GM21737 (cell line): ENCODE results near the gene ABCG2.
"Not testable (repeated sequence)": the region's sequence is repeated elsewhere in the genome, so short reads cannot be mapped to it uniquely, and the experiment has no call there.

Source experiments
- ATAC-seq: cut with Tn5 transposase; IDR thresholded peaks from one replicate; pipeline ENCODE4 v1.9.1; 2021; ENCODE audit warnings: mild to moderate bottlenecking, moderate library complexity; ENCODE audit not compliant: unreplicated experiment

Gene ABCG2

DNA sequence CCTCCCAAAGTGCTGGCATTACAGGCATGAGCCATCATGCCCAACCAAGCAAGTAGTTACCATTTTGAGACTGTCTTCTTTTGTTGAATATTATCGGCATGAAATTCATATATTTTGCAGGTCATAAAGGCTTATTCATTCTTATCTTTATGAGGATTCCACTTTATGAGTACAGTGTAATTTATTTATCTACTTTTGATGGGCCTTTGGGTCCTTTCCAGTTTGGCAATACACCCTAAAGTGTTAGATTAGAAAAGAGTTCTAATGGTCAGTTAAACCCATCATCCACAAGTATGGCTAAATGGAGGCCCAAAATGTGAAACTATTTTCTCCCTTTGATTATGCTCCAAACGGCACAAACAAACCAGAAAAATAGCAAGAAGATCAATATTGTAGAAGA lies 10.9 kb upstream of the ABCG2 start:
- ATAC-seq: no peak

DNA sequence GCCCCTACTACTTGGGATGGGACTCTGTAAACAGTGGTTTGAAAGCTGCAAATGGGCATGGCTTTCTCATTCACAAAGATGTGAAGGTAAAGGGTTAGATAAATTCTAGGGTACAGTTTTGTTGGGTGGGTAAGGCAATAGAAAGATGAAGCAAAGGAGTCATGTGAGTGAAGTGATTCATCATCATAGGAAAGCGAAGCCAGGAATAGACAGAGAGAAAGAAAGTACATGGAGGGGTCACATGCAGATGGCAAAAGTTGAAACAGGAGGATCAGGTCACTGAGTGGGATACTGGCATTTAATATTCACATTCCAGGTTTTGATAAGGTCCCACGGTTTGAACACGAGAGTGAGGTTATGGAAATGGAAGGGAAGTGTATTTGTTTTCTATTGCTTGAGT lies 8.2 kb upstream of the ABCG2 start:
- no peak for ATAC-seq

DNA sequence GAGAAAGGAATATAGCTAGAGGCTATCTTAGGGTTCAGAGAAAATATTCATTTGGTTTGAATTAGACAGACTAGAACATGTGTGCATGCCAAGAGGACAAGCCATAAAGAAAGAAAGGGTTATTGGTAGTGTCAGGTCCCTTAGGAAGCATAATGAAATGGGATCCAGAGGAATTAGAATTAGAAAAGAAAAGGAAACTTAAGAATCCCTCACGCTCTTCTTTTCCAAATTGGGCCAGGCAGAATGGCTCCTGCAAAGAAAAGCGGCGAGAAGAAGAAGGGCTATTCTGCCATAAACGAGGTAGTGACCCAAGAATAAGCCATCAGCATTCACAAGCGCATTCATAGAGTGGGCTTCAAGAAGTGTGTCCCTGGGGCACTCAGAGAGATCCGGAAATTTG lies 4.9 kb upstream of the ABCG2 start:
- ATAC-seq: no peak

DNA sequence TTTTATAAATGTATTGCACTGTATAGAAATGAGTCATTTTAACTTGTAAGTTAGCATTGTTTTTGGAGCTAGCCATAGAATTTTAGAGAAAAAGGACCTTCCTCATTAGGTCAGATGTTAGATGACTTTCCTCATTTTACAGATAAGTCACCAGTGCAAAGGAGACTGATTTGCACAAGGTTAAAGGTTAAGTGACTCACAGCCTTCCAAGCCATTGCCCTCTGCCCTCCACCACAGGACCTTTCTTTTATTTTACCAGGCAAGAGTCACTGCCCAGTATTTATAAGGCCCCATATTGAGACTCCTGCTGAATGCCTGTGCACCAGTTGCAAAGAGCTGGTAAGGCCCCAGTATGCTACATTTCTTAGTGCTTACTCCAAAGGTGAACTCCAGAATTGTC lies 4.2 kb upstream of the ABCG2 start:
- no peak for ATAC-seq

DNA sequence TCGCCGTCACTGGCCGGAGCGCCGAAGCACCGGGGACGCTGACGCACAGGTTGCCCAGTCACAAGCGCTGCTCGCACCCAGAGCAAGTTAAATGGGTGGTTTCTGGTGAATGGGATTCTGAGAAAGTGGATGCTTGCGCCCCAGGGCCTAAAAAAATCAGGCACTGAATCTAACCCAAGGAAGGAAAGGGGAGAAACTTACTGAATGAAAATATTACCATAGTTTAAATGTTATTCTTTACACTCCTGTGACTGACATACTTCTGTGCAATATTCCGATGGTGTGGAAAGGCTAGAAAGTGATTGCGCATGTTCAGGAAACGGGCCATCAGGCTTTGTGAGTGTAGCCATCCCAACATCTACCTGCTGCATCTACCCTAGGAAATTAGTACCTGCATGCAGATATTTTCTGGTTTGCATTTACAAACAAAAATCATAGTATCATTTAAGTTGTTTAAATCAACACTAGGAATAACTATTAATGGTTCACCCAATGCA lies 838 bp upstream of the ABCG2 start:
- no peak for ATAC-seq

DNA sequence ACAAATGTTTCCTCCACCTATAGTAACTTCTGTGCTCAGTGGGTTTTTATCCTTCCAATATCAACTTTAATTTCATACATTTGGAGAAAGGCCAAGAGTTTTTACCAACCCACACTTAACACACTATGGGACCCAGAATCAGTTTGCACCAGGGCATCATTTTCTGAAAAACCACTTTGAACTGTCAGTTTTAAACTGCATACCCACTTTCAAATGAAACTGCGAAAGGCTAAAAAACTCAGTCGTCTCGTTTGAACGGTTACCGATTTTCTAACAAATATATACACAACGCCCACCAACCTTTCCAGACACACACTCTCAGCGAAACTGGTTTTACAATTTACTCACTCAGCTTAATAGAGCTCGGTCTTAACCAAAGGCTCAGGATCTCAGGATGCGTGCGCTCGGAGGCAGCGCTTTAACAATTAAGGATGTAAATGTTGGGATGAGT lies 376 bp downstream of the ABCG2 start:
- ATAC-seq: no peak

DNA sequence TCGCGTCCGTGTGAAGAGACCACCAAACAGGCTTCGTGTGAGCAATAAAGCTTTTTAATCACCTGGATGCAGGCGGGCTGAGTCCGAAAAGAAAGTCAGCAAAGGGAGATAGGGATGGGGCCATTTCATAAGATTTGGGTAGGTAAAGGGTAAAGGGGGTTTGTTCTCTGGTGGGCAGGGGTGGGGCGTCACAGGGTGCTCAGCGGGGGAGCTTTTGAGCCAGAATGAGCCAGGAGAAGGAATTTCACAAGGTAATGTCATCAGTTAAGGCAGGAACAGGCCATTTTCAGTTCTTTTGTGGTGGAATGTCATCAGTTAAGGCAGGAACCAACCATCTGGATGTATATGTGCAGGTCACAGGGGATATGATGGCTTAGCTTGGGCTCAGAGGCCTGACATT lies 6.1 kb downstream of the ABCG2 start:
- ATAC-seq: not testable (repeated sequence)

DNA sequence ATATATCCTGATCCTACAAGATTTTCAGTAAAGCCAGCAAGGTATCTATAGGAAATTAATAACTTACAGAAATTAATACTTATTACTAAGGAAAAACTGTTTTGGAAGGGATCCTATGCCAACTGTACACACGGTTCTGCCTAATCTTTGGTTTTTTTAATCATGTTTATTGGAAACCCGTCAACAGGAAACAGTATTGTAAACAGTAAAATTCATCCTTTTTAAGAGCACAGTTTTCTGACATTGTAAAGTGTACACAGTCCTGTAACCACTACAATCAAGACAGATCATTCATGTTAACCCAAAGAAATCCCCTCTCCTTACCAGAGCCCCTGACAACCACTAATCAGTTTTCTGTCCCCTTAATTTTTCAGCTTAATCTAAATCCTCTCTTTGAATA lies 9.9 kb downstream of the ABCG2 start:
- no peak for ATAC-seq

DNA sequence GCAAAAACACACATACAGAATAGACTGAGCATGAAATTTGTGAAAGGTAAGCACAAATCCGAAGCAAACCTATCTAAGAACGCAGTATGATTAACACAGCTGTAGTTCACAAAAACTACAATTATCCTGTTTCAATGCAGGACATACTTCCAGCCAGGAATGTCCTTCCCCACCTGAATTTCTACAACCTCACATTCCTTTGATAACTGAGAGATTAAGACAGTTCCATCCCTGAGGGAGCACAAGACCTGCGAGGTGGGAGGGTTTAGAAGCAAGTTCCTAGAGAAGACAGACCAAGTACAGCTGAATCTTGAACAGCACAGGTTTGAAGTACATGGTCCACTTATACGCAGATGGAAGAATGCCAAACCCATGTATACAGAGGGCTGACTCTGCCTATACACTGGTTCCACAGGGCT lies 10.6 kb downstream of the ABCG2 start:
- no peak for ATAC-seq

DNA sequence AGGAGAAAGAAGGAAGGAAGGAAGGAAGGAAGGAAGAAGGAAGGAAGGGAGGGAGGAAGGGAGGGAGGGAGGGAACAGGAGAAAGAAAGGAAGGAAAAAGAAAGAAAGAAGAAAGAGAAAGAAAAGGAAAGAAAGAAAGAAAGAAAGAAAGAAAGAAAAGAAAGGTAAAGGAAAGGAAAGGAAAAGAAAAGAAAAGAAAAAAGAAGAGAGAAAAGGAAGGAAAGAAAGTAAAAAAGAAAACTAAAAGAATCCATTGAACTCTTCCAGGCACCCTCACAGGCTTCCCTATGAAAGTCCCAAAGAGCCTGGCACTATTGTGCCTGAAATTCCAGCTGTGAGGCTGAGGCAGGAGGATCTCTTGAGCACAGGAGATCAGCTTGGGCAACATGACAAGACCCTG lies 11.5 kb downstream of the ABCG2 start:
- no peak for ATAC-seq

DNA sequence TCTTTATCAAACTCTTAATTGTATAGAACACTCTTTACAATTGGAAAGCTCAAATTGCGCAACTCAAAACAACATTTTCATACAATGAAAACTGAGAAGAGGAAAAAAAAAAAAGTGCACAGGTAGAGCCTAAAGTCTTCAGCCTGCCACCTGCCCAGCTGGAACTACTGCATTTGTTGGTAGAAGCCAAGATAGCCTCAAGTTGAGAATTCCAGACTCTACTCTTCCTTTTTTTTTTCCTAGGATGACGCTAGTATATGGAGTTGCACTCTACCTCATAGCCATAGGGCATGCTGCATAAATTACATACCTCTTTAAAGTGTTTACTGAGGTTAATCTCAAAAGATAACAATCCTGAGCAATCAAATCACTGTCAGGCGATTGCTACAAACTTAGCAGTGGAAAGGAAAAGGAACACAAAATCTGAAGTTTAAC lies 13.6 kb downstream of the ABCG2 start:
- no peak for ATAC-seq

DNA sequence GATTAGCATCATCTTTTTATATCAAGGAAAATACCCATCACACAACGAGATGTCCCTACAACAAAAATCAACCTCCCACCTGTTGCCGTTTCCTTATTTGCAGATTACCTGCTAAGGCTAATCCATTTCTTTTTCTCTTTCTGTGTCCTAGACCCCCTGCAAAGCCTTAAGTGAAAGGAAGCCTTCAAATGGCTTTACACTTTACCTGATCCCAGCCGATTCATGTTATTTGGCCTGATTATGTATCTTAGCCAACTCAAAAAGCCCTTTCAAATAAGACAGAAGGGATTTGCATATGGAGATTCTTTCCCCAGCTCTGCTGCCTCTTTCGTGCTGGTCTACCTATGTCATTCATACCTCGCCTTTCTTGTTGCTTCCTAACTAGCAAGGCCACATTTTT lies 14.4 kb downstream of the ABCG2 start:
- ATAC-seq: no peak

DNA sequence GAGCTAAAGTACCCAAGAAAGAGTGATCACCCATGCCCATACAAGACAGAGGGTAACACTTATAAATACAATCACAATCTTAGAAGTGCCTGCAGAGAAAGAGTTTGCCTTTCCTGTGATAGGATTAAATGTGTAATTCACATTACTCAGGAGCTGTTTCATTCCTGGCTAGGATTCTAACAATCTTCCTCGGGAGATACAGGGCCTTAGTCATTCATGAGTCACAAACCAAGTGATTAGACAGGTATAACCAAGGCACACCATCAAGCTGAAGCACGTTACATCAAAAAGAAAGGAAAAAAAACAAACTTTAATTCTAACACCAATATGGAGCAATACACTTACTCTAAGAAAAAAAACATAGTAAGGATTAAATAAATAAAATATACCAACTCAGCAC lies 14.9 kb downstream of the ABCG2 start:
- ATAC-seq: no peak

DNA sequence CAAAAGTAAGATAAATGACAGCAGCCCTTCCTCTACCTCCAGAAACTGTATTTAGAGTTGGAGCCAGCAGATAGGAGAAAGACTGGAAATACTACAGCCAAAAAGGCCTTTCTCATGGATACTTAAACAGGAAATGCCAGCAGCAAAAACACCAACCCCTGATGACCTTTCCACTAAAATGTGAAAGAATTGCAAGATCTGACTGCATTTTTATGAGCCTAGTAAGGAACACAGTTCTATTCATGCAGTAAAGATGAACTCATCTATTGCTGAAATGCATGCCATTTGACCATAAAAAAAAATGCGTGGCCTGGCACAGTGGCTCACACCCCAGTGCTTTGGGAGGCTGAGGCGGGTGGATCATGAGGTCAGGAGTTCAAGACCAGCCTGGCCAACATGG lies 19.9 kb downstream of the ABCG2 start:
- ATAC-seq: no peak

DNA sequence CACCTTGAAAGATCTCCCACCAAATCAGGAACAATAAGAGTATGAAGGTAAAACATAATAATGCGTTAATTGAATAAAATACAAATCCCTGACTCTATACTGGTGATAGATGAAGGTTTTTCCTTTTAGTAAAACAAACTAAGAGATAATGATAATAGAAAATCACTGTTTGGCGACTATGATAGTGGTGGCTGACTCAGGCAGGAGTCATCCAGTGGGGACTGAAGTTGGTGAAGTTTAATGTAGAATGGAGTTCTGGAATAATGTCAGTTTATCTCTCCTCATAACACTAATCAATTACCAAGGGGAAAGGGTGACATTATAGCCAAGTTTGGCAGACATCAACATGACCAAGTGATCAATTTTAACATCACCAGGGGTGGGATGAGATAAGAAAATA lies 21.3 kb downstream of the ABCG2 start:
- ATAC-seq: no peak

DNA sequence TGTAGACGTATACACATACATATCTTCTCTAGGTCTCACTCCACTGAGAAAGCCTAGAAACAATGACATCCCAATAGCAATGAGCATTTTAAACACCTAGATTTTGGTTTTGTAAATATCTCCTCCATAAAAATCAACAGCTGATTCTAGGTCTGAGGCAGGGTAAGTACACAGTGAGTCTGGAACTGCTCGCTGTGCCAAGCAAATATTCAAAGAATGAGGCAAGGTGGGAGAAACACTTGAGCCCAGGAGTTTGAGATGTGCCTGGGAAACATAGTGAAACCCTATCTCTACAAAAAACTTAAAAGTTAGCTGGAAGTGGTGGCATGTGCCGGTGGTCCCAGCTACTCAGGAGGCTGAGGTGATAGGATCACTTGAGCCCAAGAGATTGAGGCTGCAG lies 22.2 kb downstream of the ABCG2 start:
- no peak for ATAC-seq

DNA sequence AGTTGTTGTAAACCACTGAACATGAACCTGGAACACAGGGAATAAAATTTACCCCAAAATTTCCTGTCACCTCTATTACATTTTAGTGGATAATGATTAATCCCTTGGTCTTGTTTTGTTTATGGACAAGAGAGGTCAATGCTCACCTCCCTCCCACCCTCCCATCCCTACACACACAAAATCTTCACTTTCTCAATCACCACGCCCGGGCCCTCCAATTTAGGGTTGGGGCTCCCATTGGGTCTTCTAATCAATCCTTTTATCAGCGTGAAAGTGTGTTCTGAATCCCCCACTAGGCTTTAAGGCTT lies 23.1 kb downstream of the ABCG2 start:
- no peak for ATAC-seq

DNA sequence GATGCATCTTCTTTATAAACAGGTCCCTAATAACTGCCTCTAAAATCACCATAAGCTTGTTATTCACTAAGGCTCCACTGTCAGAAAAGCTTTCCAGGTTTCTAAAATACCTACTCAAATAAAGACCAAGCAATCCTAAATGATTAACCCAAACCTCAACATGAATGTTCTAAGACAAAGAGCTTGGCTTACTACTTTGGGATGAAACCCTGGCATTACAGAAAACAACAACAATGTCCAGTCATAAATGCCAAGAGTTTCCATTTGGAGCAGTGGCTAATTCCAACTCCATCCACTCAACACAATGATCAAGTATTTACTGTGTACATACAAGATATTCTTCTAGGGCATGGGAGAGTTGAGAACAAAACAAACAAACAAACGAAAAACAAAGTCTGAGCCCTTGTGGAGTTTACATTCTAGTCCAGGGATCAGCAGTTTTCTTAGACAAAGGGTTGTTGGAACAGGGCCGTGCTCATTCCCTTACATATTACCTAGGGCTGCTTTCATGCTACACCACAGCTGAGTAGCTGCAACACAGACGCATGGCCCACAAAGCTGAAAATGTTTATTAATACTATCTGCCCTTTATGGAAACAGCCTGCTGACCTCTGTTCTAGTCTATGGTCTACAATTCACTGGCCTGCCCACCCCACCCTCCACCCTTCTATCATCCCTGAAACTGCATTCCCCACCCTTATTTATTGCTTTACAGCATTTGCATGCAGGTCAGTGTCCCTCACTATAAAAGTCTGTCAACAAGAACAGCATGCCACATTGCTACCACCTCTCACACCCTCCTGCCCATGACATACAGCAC lies 23.7 kb downstream of the ABCG2 start:
- no peak for ATAC-seq

DNA sequence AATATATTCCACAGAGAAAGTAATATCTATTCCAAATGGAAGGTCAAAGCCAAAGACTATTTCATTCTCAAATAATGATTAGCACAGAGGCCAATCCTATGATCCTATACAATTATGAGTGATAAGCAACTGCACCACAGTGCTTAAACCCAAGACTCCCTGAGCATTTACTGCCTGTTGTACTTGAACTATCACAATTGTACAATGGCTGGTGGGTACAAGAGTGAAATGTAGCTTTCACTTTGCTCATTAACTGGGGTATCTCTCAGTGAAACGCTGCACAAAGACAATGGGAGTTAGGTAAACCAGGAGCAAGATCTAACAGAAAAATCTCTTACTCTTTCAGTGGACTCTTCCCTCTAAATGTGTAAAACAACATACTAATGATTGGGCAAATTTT lies 24.3 kb downstream of the ABCG2 start:
- ATAC-seq: no peak

DNA sequence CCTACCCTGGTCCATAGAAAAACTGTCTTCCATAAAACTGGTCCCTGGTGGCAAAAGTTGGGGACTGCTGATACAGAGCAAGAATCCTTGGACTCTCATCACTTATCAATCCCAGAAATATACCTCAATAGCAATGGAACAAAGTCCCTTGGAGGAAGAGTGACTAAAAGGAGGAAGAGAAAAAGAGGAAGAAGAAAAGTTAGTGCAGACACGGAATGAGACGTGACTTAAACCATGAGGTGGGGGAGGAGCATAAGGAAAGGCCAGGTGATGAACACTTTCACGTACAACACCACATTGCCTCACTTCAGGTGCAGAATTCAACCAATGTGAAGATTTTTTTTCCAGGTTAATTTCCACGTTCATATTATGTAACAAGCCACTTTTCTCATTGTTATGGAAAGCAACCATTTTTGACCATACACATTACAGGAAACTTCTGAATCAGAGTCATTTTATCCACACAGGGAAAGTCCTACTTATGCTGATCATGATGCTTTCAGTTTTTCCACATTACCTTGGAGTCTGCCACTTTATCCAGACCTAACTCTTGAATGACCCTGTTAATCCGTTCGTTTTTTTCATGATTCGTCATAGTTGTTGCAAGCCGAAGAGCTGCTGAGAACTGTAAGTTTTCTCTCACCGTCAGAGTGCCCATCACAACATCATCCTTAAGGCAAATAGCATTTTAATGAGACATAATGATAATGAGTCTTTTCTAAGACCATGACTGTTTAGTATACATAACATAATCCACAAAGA lies 27.7 kb downstream of the ABCG2 start:
- no peak for ATAC-seq

DNA sequence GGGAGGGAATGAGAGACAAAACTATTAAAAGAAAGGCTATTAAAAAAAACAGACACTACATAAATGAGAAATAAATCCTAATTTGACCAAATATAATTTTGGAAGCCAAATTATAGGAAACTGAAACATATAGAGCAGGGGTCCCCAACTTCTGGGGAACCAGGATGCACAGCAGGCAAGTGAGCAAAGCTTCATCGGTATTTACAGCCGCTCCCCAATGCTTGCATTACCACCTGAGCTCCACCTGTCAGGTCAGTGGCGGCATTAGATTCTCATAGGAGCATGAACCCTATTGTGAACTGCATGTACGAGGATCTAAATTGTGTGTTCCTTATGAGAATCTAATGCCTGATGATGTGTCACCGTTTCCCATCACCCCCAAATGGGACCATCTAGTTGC lies 28.4 kb downstream of the ABCG2 start:
- ATAC-seq: no peak

DNA sequence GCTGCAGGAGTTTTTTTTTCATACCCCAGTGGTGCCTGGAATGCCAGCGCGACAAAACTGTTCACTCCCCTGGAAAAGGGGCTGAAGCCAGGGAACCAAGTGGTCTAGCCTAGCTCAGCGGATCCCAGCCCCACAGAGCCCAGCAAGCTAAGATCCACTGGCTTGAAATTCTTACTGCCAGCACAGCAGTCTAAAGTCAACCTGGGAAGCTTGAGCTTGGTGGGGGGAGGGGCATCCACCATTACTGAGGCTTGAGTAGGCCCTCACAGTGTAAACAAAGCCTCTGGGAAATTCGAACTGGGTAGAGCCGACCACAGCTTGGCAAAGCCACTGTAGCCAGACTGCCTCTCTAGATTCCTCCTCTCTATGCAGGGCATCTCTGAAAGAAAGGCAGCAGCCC lies 36.2 kb downstream of the ABCG2 start:
- ATAC-seq: not testable (repeated sequence)
